ENCODE results near the gene LGALS3BP.
A peak's percentile ranks its signal among the peaks of the same experiment; 100 is the strongest.
"Not testable (repeated sequence)": the region's sequence is repeated elsewhere in the genome, so short reads cannot be mapped to it uniquely, and the experiment has no call there.

The LGALS3BP gene

GRCh38 chr17:78979780-78980623, at the start of gene LGALS3BP:
Gene LGALS3BP (minus strand): TSS chr17:78979923. CDS start chr17:78977191, 2,732 bp downstream.
- peak within 1 kb of the TSS; percentile 30 for H3K4me3 ChIP-seq (ENCODE audit: low read length)
- H3K4me1 ChIP-seq (ENCODE audit: insufficient read depth, low read length) = peaks cover 24% of the 10 kb centered on the region
- peak within 1 kb of the TSS; percentile 8 for H2AFZ ChIP-seq (ENCODE audit: low read depth, low read length)
- no peaks in the 10 kb centered on the region for H3K27me3 ChIP-seq (ENCODE audit: insufficient read depth, low read length)
- no peaks in the 10 kb centered on the region for H3K36me3 ChIP-seq (ENCODE audit: insufficient read depth, low read length)
- H3K9me3 ChIP-seq (ENCODE audit: low read length) = no peaks in the 10 kb centered on the region

GRCh38 chr17:79028496-79029326, 49.0 kb upstream of the LGALS3BP start:
- peaks cover 9% of the 10 kb centered on the region for H3K4me1 ChIP-seq (ENCODE audit: insufficient read depth, low read length)
- peaks cover 2% of the 10 kb centered on the region for H3K9me3 ChIP-seq (ENCODE audit: low read length)
- no peak overlapping the region for H2AFZ ChIP-seq (ENCODE audit: low read depth, low read length)
- no peak overlapping the region for H3K4me3 ChIP-seq (ENCODE audit: low read length)
- no peaks in the 10 kb centered on the region for H3K36me3 ChIP-seq (ENCODE audit: insufficient read depth, low read length)
- peaks cover 65% of the 10 kb centered on the region for H3K27me3 ChIP-seq (ENCODE audit: insufficient read depth, low read length)

GRCh38 chr17:79027925-79028491, 48.3 kb upstream of the LGALS3BP start:
- H3K27me3 ChIP-seq (ENCODE audit: insufficient read depth, low read length) = peaks cover 72% of the 10 kb centered on the region
- H3K36me3 ChIP-seq (ENCODE audit: insufficient read depth, low read length) = no peaks in the 10 kb centered on the region
- no peak overlapping the region for H2AFZ ChIP-seq (ENCODE audit: low read depth, low read length)
- peaks cover 9% of the 10 kb centered on the region for H3K4me1 ChIP-seq (ENCODE audit: insufficient read depth, low read length)
- no peak overlapping the region for H3K4me3 ChIP-seq (ENCODE audit: low read length)
- H3K9me3 ChIP-seq (ENCODE audit: low read length) = peaks cover 2% of the 10 kb centered on the region

GRCh38 chr17:79027274-79027924, 47.7 kb upstream of the LGALS3BP start:
- Histone ChIP-seq H3K4me1 (ENCODE audit: insufficient read depth, low read length) (peaks cover 9% of the 10 kb centered on the region), H3K4me3 (ENCODE audit: low read length) (no peak overlapping the region), H3K27me3 (ENCODE audit: insufficient read depth, low read length) (peaks cover 76% of the 10 kb centered on the region), H2AFZ (ENCODE audit: low read depth, low read length) (no peak overlapping the region), H3K9me3 (ENCODE audit: low read length) (peaks cover 2% of the 10 kb centered on the region), H3K36me3 (ENCODE audit: insufficient read depth, low read length) (no peaks in the 10 kb centered on the region)

- Histone ChIP-seq H3K9me3 (ENCODE audit: low read length) (peaks cover 2% of the 10 kb centered on the region), H3K4me3 (ENCODE audit: low read length) (no peak overlapping the region), H2AFZ (ENCODE audit: low read depth, low read length) (no peak overlapping the region), H3K27me3 (ENCODE audit: insufficient read depth, low read length) (peaks cover 76% of the 10 kb centered on the region), H3K4me1 (ENCODE audit: insufficient read depth, low read length) (peaks cover 9% of the 10 kb centered on the region), H3K36me3 (ENCODE audit: insufficient read depth, low read length) (no peaks in the 10 kb centered on the region)
Observed at GRCh38 chr17:79026376-79027273, 46.9 kb upstream of the LGALS3BP start.

GRCh38 chr17:79024901-79025737, 45.4 kb upstream of the LGALS3BP start:
- peaks cover 9% of the 10 kb centered on the region for H3K4me1 ChIP-seq (ENCODE audit: insufficient read depth, low read length)
- H3K36me3 ChIP-seq (ENCODE audit: insufficient read depth, low read length) = no peaks in the 10 kb centered on the region
- peaks cover 2% of the 10 kb centered on the region for H3K9me3 ChIP-seq (ENCODE audit: low read length)
- peak overlapping the region; percentile 47 for H3K4me3 ChIP-seq (ENCODE audit: low read length)
- H2AFZ ChIP-seq (ENCODE audit: low read depth, low read length) = no peak overlapping the region
- peaks cover 90% of the 10 kb centered on the region for H3K27me3 ChIP-seq (ENCODE audit: insufficient read depth, low read length)

- peaks cover 9% of the 10 kb centered on the region for H3K4me1 ChIP-seq (ENCODE audit: insufficient read depth, low read length)
- H3K9me3 ChIP-seq (ENCODE audit: low read length) = peaks cover 2% of the 10 kb centered on the region
- peaks cover 88% of the 10 kb centered on the region for H3K27me3 ChIP-seq (ENCODE audit: insufficient read depth, low read length)
- peak within 1 kb of the TSS; percentile 47 for H3K4me3 ChIP-seq (ENCODE audit: low read length)
- no peaks in the 10 kb centered on the region for H3K36me3 ChIP-seq (ENCODE audit: insufficient read depth, low read length)
- H2AFZ ChIP-seq (ENCODE audit: low read depth, low read length) = peak within 1 kb of the TSS; percentile 80
Observed at GRCh38 chr17:79023886-79024771, 44.4 kb upstream of the LGALS3BP start, which contains the start of gene C1QTNF1. Gene C1QTNF1 (plus strand): TSS chr17:79024169. CDS start chr17:79043969, 19,800 bp downstream.

- Histone ChIP-seq H3K4me1 (ENCODE audit: insufficient read depth, low read length) (peaks cover 12% of the 10 kb centered on the region), H2AFZ (ENCODE audit: low read depth, low read length) (no peak overlapping the region), H3K27me3 (ENCODE audit: insufficient read depth, low read length) (peaks cover 80% of the 10 kb centered on the region), H3K9me3 (ENCODE audit: low read length) (peaks cover 2% of the 10 kb centered on the region), H3K4me3 (ENCODE audit: low read length) (no peak overlapping the region), H3K36me3 (ENCODE audit: insufficient read depth, low read length) (no peaks in the 10 kb centered on the region)
Observed at GRCh38 chr17:79023180-79023705, 43.5 kb upstream of the LGALS3BP start.

- Histone ChIP-seq H3K4me3 (ENCODE audit: low read length) (no peak overlapping the region), H3K27me3 (ENCODE audit: insufficient read depth, low read length) (peaks cover 76% of the 10 kb centered on the region), H3K9me3 (ENCODE audit: low read length) (peaks cover 2% of the 10 kb centered on the region), H3K4me1 (ENCODE audit: insufficient read depth, low read length) (peaks cover 18% of the 10 kb centered on the region), H3K36me3 (ENCODE audit: insufficient read depth, low read length) (no peaks in the 10 kb centered on the region), H2AFZ (ENCODE audit: low read depth, low read length) (no peak overlapping the region)
Observed at GRCh38 chr17:79022507-79022991, 42.8 kb upstream of the LGALS3BP start.

GRCh38 chr17:79021929-79022328, 42.2 kb upstream of the LGALS3BP start:
- H3K4me3 ChIP-seq (ENCODE audit: low read length) = not testable (repeated sequence)
- peaks cover 24% of the 10 kb centered on the region for H3K4me1 ChIP-seq (ENCODE audit: insufficient read depth, low read length)
- H3K27me3 ChIP-seq (ENCODE audit: insufficient read depth, low read length) = peaks cover 70% of the 10 kb centered on the region

More at GRCh38 chr17:79021929-79022328, 42.2 kb upstream of the LGALS3BP start:
- H2AFZ ChIP-seq (ENCODE audit: low read depth, low read length); H3K9me3 ChIP-seq (ENCODE audit: low read length); H3K36me3 ChIP-seq (ENCODE audit: insufficient read depth, low read length): not testable (repeated sequence)
